IPS DF 6.9 (cell line): Measurements from ENCODE around the gene DOCK2.

ENCODE experiments used
- DNase-seq: peaks from one replicate; pipeline ENCODE4 v3.0.0-alpha.2; 2013; ENCODE audit warnings: low read depth, low spot score
- H3K27ac ChIP-seq: one replicate; pipeline ENCODE4 v1.5.1; 2013; ENCODE audit warnings: low read length, control low read depth
- H3K27me3 ChIP-seq: 2 replicates; pipeline ENCODE4 v1.6.1; 2013; ENCODE audit warnings: mild to moderate bottlenecking, low read length; ENCODE audit not compliant: control insufficient read depth, insufficient read depth
- H3K36me3 ChIP-seq: 2 replicates; pipeline ENCODE4 v1.6.1; 2013; ENCODE audit warnings: low read length; ENCODE audit not compliant: control insufficient read depth, insufficient read depth
- H3K4me1 ChIP-seq: 2 replicates; pipeline ENCODE4 v1.6.1; 2013; ENCODE audit warnings: low read length; ENCODE audit not compliant: control insufficient read depth, insufficient read depth
- H3K4me3 ChIP-seq: 2 replicates; pipeline ENCODE4 v1.5.1; 2013; ENCODE audit warnings: mild to moderate bottlenecking, low read length
- H3K9me3 ChIP-seq: 2 replicates; pipeline ENCODE4 v1.6.1; 2013; ENCODE audit warnings: low read length, inconsistent platforms; ENCODE audit not compliant: control insufficient read depth, insufficient read depth
- WGBS: extraction: QIAGEN DNeasy Blood & Tissue Kit; methylation state at CpG from one replicate; pipeline ENCODE4 v1.1.7; 2013; ENCODE audit warnings: mixed read lengths, missing lambda C conversion rate; ENCODE audit not compliant: insufficient read length, insufficient coverage; 5-methylcytosine and 5-hydroxymethylcytosine counted together

Gene DOCK2

DNA sequence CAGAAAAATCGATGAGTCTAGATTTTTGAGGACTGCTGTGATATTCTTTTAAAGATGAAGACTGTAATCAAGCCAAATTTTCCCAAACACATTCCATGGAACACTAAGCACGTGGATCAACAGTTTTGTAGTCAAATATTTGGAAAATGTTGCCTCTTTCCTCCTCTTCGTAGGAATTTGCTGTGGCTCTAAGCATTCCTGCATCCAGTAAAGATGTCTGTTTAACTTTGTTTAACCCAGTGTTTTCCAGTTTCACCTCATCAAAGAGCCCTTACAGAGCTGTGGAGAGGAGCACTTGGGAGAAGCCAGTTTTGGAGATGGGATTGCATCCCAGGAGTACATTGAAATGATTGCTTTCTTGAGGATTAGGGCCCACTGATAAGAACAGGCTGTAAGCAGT is 284.3 kb downstream of the DOCK2 start:
- Histone ChIP-seq H3K27ac (no peak overlapping the region), H3K4me1 (no peaks in the 10 kb centered on the region), H3K27me3 (no peaks in the 10 kb centered on the region), H3K9me3 (no peaks in the 10 kb centered on the region), H3K4me3 (no peak overlapping the region), H3K36me3 (no peaks in the 10 kb centered on the region)
- no peak for DNase-seq
- no CpG with 5 or more reads among the region's 3 CpGs for WGBS

DNA sequence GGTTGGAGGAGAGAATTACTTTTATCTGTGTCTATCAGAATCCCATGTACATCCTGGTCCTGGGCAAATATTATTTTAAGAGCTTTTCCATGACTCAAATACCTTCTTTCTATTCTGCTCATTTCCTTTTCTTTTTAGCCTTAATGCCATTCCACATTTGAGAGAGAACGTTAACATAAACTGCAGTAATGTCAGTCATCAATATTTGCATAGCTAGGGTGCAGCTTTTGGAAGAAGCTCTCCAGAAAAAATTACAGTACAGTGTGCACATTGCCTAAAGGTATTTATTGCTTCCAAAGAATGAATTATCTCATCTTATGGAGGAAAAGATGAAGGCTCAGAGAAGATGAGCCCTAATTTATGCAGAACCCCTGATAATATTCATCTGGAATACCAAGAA is 284.9 kb downstream of the DOCK2 start:
- Histone ChIP-seq H3K4me3 (no peak overlapping the region), H3K27ac (no peak overlapping the region), H3K36me3 (no peaks in the 10 kb centered on the region), H3K4me1 (no peaks in the 10 kb centered on the region), H3K27me3 (no peaks in the 10 kb centered on the region), H3K9me3 (no peaks in the 10 kb centered on the region)
- WGBS = no CpG with 5 or more reads among the region's 1 CpG
- DNase-seq = no peak

- Histone ChIP-seq H3K36me3 (no peaks in the 10 kb centered on the region), H3K4me1 (no peaks in the 10 kb centered on the region), H3K9me3 (no peaks in the 10 kb centered on the region), H3K4me3 (no peak overlapping the region), H3K27me3 (no peaks in the 10 kb centered on the region), H3K27ac (no peak overlapping the region)
- DNase-seq = no peak
- WGBS = no CpG with 5 or more reads among the region's 1 CpG
These were observed 285.4 kb downstream of the DOCK2 start for GRCh38 chr5:169922474-169922873.

- H3K27me3 ChIP-seq = no peaks in the 10 kb centered on the region
- no peak overlapping the region for H3K4me3 ChIP-seq
- no peak overlapping the region for H3K27ac ChIP-seq
- WGBS = no CpG with 5 or more reads among the region's 1 CpG
- no peaks in the 10 kb centered on the region for H3K36me3 ChIP-seq
- no peaks in the 10 kb centered on the region for H3K4me1 ChIP-seq
- no peaks in the 10 kb centered on the region for H3K9me3 ChIP-seq
- DNase-seq = no peak
These were observed 286.9 kb downstream of the DOCK2 start for GRCh38 chr5:169923988-169924387.

GRCh38 chr5:169933127-169933526 is 296.1 kb downstream of the DOCK2 start:
- Histone ChIP-seq H3K4me1 (no peaks in the 10 kb centered on the region), H3K27me3 (no peaks in the 10 kb centered on the region), H3K9me3 (no peaks in the 10 kb centered on the region), H3K4me3 (no peak overlapping the region), H3K27ac (no peak overlapping the region), H3K36me3 (no peaks in the 10 kb centered on the region)
- DNase-seq = no peak
- WGBS = no CpG with 5 or more reads among the region's 1 CpG

- no peak for DNase-seq
- WGBS = no CpG with 5 or more reads among the region's 7 CpGs
- Histone ChIP-seq H3K4me1 (no peaks in the 10 kb centered on the region), H3K36me3 (no peaks in the 10 kb centered on the region), H3K27ac (no peak overlapping the region), H3K4me3 (no peak overlapping the region), H3K27me3 (no peaks in the 10 kb centered on the region), H3K9me3 (no peaks in the 10 kb centered on the region)
These were observed 296.5 kb downstream of the DOCK2 start for GRCh38 chr5:169933616-169934015.

- DNase-seq = no peak
- Histone ChIP-seq H3K36me3 (no peaks in the 10 kb centered on the region), H3K4me3 (no peak overlapping the region), H3K27ac (no peak overlapping the region), H3K9me3 (no peaks in the 10 kb centered on the region), H3K4me1 (no peaks in the 10 kb centered on the region), H3K27me3 (no peaks in the 10 kb centered on the region)
- no CpG with 5 or more reads among the region's 7 CpGs for WGBS
These were observed 297.9 kb downstream of the DOCK2 start for GRCh38 chr5:169934990-169935389.

GRCh38 chr5:169935762-169936161 is 298.7 kb downstream of the DOCK2 start:
- Histone ChIP-seq H3K4me3 (no peak overlapping the region), H3K9me3 (no peaks in the 10 kb centered on the region), H3K27me3 (no peaks in the 10 kb centered on the region), H3K4me1 (no peaks in the 10 kb centered on the region), H3K36me3 (no peaks in the 10 kb centered on the region), H3K27ac (no peak overlapping the region)
- DNase-seq = no peak
- no CpG with 5 or more reads among the region's 5 CpGs for WGBS

DNA sequence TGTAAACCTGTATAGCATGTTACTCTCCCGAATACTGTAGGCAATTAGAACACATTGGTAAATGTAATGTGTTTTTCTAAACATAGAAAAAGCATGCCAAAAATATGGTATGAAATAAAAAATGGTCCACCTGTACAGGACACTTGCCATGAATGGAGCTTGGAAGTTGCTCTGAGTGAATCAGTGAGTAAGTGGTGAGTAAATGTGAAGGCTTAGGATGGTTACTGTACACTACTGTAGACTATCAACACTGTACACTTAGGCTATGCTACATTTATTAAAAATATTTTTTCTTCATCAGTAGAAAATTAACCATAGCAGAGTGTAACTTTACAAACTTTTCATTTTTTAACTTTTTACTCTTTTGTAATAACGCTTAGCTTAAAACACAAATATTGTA is 301.4 kb downstream of the DOCK2 start:
- Histone ChIP-seq H3K27me3 (no peaks in the 10 kb centered on the region), H3K4me1 (no peaks in the 10 kb centered on the region), H3K4me3 (no peak overlapping the region), H3K27ac (no peak overlapping the region), H3K9me3 (no peaks in the 10 kb centered on the region), H3K36me3 (no peaks in the 10 kb centered on the region)
- 100% methylated on average over 1 of the region's 2 CpGs for WGBS
- DNase-seq = no peak

DNA sequence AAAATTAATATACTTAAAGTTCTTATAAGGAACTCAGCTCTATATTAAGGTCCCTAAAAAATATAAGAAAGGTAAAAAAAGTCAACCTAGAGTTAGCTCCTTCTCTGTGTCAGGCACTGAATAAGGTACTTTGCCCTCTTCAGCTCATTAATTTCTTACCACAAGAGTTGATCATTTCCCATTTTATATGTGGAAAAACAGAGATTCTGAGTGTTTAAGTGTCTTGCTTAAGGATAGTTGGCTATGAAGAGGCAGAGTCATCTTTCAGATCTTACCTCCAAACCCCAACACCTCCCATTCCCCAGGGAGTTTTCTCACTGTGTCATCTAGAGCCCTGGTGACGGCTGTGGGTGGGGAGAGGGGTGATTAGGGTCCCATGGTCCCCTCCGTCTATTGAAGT is 302.7 kb downstream of the DOCK2 start:
- no CpG with 5 or more reads among the region's 2 CpGs for WGBS
- Histone ChIP-seq H3K27me3 (no peaks in the 10 kb centered on the region), H3K27ac (no peak overlapping the region)

GRCh38 chr5:169941542-169941941 is 304.5 kb downstream of the DOCK2 start:
- DNase-seq = no peak

More for the DNA sequence above, 302.7 kb downstream of the DOCK2 start:
- Histone ChIP-seq H3K4me3 (no peak overlapping the region), H3K9me3 (no peaks in the 10 kb centered on the region), H3K36me3 (no peaks in the 10 kb centered on the region), H3K4me1 (no peaks in the 10 kb centered on the region)
- DNase-seq = no peak

More at GRCh38 chr5:169941542-169941941, 304.5 kb downstream of the DOCK2 start:
- H3K27ac ChIP-seq = no peak overlapping the region
- no peaks in the 10 kb centered on the region for H3K9me3 ChIP-seq
- H3K36me3 ChIP-seq = no peaks in the 10 kb centered on the region
- WGBS = no CpG with 5 or more reads among the region's 7 CpGs
- H3K4me1 ChIP-seq = 0 out of 2 replicates have a peak, but pooled peaks cover 3% of the 10 kb centered on the region
- H3K4me3 ChIP-seq = no peak overlapping the region
- no peaks in the 10 kb centered on the region for H3K27me3 ChIP-seq
